BJ (cell line): Measurements from ENCODE around the gene RABL2B. TPM values are rescaled to one million over a fixed set of nuclear protein-coding genes. Genes with fewer than 3 reads are reported as not detected.
A peak's percentile ranks its signal among the peaks of the same experiment; 100 is the strongest.

Experiments used
- CTCF ChIA-PET: fragments of 350-600 bp; formaldehyde crosslinking; extraction: SDS; loops from one replicate; lab custom pipeline; 2021; ENCODE audit warnings: antibody characterized with exemption, inconsistent platforms; lab: Yijun Ruan, JAX
- POLR2A ChIA-PET: fragments of 300-600 bp; sonication (Branson Sonifier 250); formaldehyde crosslinking; extraction: SDS; loops from one replicate; lab custom pipeline; 2021; ENCODE audit warnings: antibody characterized with exemption; lab: Charles Lee
- DNase-seq: peaks from one replicate; pipeline ENCODE4 v3.0.0-alpha.2; 2011; ENCODE audit warnings: low read depth
- H3K27me3 ChIP-seq: 2 replicates; pipeline ENCODE4 v1.6.0; 2011; ENCODE audit warnings: low read length; ENCODE audit not compliant: control insufficient read depth, insufficient read depth
- H3K36me3 ChIP-seq: 2 replicates; pipeline ENCODE4 v1.5.1; 2011; ENCODE audit warnings: low read length; ENCODE audit not compliant: control insufficient read depth, insufficient read depth
- H3K4me3 ChIP-seq: 2 replicates; pipeline ENCODE4 v1.5.1; 2011; ENCODE audit warnings: low read depth, mild to moderate bottlenecking, control low read depth, low read length
- CTCF ChIP-seq: IDR thresholded peaks from 2 replicates; pipeline ENCODE4 v1.5.1; 2011; ENCODE audit warnings: low read depth, mild to moderate bottlenecking, control low read depth, inconsistent platforms, low read length, moderate library complexity; ENCODE audit not compliant: insufficient read depth
- polyA plus RNA-seq: library from polyadenylated mRNA; depleted of rRNA; stranded (reverse); fragments of >200 nt; gene quantifications from 2 replicates; pipeline ENCODE4 v1.2.3, GENCODE V29; 2011

RABL2B gene
- polyA plus RNA-seq, 1 experiment: 41.6 TPM

- DNase-seq: no peak
- ChIA-PET POLR2A (no interaction called here), CTCF (interaction anchor here (0.6 to 2.3 kb wide), 5 partner anchors 9 to 28 kb away, joined by 3 to 10 read pairs (median 6); no protein-coding TSS in a partner anchor)
- peak; percentile 92 for TF ChIP-seq CTCF
- Histone ChIP-seq H3K27me3 (peaks cover 7% of the 10 kb centered on the region), H3K36me3 (no peaks in the 10 kb centered on the region), H3K4me3 (no peak overlapping the region)
Measured at GRCh38 chr22:50731811-50732624, 51.4 kb downstream of the RABL2B start.

GRCh38 chr22:50730941-50731661 lies 52.3 kb downstream of the RABL2B start:
- ChIA-PET POLR2A (no interaction called here), CTCF (interaction anchor here (0.9 to 2.3 kb wide), 4 partner anchors 8 to 29 kb away, joined by 3 to 10 read pairs (median 6); no protein-coding TSS in a partner anchor)
- Histone ChIP-seq H3K27me3 (peaks cover 5% of the 10 kb centered on the region; the same call in 1 of the 2 replicates), H3K36me3 (no peaks in the 10 kb centered on the region), H3K4me3 (no peak overlapping the region)
- no peak for TF ChIP-seq CTCF
- no peak for DNase-seq

- Histone ChIP-seq H3K27me3 (peaks cover 2% of the 10 kb centered on the region; the same call in 1 of the 2 replicates), H3K4me3 (no peak overlapping the region), H3K36me3 (no peaks in the 10 kb centered on the region)
- no peak for DNase-seq
- ChIA-PET CTCF (interaction anchor here (2.0 to 2.3 kb wide), 2 partner anchors 9 to 27 kb away, joined by 6 to 10 read pairs; no protein-coding TSS in a partner anchor), POLR2A (no interaction called here)
- TF ChIP-seq CTCF: no peak
Measured at GRCh38 chr22:50730013-50730891, 53.2 kb downstream of the RABL2B start.

- no peak overlapping the region for H3K4me3 ChIP-seq
- H3K27me3 ChIP-seq: peaks cover 2% of the 10 kb centered on the region; the same call in 1 of the 2 replicates
- ChIA-PET CTCF (interaction anchor here (0.6 to 2.3 kb wide), 2 partner anchors 12 to 27 kb away, joined by 3 to 6 read pairs; no protein-coding TSS in a partner anchor), POLR2A (no interaction called here)
- TF ChIP-seq CTCF: no peak
- DNase-seq: no peak
- no peaks in the 10 kb centered on the region for H3K36me3 ChIP-seq
Measured at GRCh38 chr22:50729391-50730012, 53.9 kb downstream of the RABL2B start.
